Brain microvascular endothelial cell (primary cell): Measurements from ENCODE around the gene CYP4F22.

ENCODE experiments used
- DNase-seq: peaks from one replicate; pipeline ENCODE4 v3.0.0-alpha.2; 2020
- H3K27ac ChIP-seq: fragments of 250-450 bp; sonication (Bioruptor Pico); 2 replicates; pipeline ENCODE4 v1.5.1; 2020; ENCODE audit warnings: mild to moderate bottlenecking, moderate library complexity
- H3K27me3 ChIP-seq: fragments of 250-450 bp; sonication (Bioruptor Pico); replicated peaks from 2 replicates; pipeline ENCODE4 v1.5.1; 2020; ENCODE audit warnings: mild to moderate bottlenecking
- H3K36me3 ChIP-seq: fragments of 250-450 bp; sonication (Bioruptor Pico); replicated peaks from 2 replicates; pipeline ENCODE4 v1.5.1; 2020; ENCODE audit warnings: mild to moderate bottlenecking
- H3K4me3 ChIP-seq: 2 replicates; pipeline ENCODE4 v1.5.1; 2011; ENCODE audit warnings: low read depth, mild to moderate bottlenecking, control low read depth, low read length, moderate library complexity
- in situ Hi-C: cut with HindIII; loops from 2 replicates; pipeline ENCODE4 v1.10.0; 2017; ENCODE audit warnings: low sequenced_read_pairs, low pct_ligation_motif_present
- TF ChIP-seq, protein P1 (sequence below): IDR thresholded peaks from 2 replicates; pipeline ENCODE4 v1.5.1; 2011; ENCODE audit warnings: low read depth, mild to moderate bottlenecking, moderate library complexity, low read length, control low read depth, inconsistent platforms; ENCODE audit errors: missing control alignments

Gene CYP4F22

DNA sequence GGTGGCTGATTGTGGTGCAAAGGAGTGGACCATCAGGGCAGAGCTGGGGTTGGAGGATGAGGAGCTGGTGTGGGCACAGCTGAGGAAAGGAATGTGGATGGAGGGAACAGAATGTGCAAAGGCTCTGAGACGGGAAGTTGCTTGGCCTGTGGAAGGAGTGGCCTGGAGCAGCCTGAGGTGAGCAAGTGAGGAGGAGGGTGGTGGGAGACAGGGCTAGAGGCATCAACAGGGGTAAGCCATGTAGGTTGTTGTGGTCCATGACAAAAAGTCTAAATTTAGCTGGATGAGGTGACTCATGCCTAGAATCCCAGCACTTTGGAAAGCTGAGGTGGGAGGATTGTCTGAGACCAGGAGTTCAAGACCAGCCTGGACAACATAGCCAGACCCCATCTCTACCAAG lies 9.5 kb downstream of the CYP4F22 start:
- Histone ChIP-seq H3K27me3 (no peaks in the 10 kb centered on the region), H3K27ac (no peak overlapping the region), H3K36me3 (no peaks in the 10 kb centered on the region), H3K4me3 (no peak overlapping the region)
- DNase-seq: no peak
- in situ Hi-C loops: no loop called here
- TF ChIP-seq, protein P1, sequence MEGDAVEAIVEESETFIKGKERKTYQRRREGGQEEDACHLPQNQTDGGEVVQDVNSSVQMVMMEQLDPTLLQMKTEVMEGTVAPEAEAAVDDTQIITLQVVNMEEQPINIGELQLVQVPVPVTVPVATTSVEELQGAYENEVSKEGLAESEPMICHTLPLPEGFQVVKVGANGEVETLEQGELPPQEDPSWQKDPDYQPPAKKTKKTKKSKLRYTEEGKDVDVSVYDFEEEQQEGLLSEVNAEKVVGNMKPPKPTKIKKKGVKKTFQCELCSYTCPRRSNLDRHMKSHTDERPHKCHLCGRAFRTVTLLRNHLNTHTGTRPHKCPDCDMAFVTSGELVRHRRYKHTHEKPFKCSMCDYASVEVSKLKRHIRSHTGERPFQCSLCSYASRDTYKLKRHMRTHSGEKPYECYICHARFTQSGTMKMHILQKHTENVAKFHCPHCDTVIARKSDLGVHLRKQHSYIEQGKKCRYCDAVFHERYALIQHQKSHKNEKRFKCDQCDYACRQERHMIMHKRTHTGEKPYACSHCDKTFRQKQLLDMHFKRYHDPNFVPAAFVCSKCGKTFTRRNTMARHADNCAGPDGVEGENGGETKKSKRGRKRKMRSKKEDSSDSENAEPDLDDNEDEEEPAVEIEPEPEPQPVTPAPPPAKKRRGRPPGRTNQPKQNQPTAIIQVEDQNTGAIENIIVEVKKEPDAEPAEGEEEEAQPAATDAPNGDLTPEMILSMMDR: no peak

DNA sequence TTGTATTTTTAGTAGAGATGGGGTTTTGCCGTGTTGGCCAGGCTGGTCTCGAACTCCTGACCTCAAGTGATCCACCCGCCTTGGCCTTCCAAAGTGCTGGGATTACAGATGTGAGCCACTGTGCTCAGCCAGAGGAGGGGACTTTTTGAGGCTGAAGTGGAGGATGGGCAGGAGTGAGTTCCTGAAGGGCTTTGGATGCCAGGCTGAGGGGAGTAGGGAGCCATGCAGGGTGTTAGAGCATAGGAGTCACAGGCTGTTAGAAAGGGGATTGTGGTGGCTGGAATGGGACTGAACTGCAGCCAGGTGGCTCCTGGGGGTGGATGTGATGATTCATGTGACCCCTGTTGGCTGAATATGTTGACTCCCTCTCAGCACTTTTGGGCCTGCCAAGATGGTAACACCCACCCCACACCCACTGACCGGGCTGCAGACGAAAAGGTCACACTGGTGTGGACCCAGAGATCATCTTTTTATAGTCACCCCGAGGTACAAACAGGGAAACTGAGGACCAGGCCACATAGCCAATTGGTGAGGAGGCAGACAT lies 11.2 kb downstream of the CYP4F22 start:
- no peaks in the 10 kb centered on the region for H3K27me3 ChIP-seq
- no peak overlapping the region for H3K4me3 ChIP-seq
- no peaks in the 10 kb centered on the region for H3K36me3 ChIP-seq
- H3K27ac ChIP-seq: no peak overlapping the region
- in situ Hi-C loops: no loop called here
- TF ChIP-seq, protein P1: no peak
- no peak for DNase-seq

DNA sequence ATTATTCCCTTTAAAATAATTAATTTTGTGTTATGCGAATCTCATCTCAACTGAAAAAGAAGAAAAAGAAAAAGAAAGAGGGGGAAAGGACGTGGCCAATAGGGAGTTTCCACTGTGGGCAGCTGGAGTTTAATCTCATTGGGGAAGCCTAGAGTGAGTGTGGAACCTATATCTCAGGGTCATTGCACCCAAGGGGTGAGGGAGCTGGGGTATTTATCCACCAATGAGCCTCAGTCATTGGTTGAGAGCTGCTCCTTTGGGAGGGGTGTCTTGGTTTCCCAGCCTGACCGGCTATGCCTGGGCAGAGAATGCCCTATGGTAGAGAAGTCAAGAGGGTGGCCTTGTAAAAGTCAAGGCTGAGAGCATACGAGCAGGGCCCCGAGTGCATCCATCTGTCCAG lies 16.5 kb downstream of the CYP4F22 start:
- no peaks in the 10 kb centered on the region for H3K27me3 ChIP-seq
- H3K36me3 ChIP-seq: no peaks in the 10 kb centered on the region
- no peak for DNase-seq
- no peak overlapping the region for H3K27ac ChIP-seq
- TF ChIP-seq, protein P1: no peak
- in situ Hi-C loops: no loop called here
- no peak overlapping the region for H3K4me3 ChIP-seq

DNA sequence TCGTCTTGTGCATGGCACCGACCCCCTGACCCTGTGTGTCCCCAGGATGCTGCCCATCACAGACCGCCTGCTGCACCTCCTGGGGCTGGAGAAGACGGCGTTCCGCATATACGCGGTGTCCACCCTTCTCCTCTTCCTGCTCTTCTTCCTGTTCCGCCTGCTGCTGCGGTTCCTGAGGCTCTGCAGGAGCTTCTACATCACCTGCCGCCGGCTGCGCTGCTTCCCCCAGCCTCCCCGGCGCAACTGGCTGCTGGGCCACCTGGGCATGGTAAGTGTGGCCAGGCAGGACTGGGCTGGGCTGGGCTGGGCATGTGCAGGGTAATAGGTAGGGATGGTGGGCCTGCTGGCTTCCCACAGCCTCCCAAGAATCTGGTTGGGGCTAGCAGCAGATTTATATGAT lies 17.0 kb downstream of the CYP4F22 start:
- Histone ChIP-seq H3K27me3 (no peaks in the 10 kb centered on the region), H3K27ac (no peak overlapping the region), H3K4me3 (no peak overlapping the region), H3K36me3 (no peaks in the 10 kb centered on the region)
- TF ChIP-seq, protein P1: no peak
- no peak for DNase-seq
- in situ Hi-C loops: no loop called here

DNA sequence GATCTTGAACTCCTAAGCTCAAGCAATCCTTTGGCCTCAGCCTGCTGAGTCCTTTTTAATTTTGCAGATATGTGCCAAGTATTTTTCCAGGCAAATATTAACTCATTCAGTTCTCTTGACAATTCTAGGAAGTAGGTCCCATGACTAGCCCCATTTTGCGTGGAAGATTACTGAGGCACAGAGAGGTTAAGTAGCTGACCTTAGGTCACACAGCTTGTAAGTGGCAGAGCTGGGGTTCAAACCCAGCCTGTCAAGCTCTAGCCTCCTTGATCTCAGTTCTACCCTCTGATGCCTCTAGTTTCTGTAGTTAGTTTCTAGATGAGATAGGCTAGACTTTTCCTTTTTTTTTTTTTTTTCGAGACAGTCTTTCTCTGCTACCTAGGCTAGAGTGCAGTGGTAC lies 18.1 kb downstream of the CYP4F22 start:
- TF ChIP-seq, protein P1: no peak
- no peak overlapping the region for H3K4me3 ChIP-seq
- in situ Hi-C loops: no loop called here
- H3K27ac ChIP-seq: no peak overlapping the region
- no peaks in the 10 kb centered on the region for H3K27me3 ChIP-seq
- DNase-seq: no peak
- no peaks in the 10 kb centered on the region for H3K36me3 ChIP-seq

DNA sequence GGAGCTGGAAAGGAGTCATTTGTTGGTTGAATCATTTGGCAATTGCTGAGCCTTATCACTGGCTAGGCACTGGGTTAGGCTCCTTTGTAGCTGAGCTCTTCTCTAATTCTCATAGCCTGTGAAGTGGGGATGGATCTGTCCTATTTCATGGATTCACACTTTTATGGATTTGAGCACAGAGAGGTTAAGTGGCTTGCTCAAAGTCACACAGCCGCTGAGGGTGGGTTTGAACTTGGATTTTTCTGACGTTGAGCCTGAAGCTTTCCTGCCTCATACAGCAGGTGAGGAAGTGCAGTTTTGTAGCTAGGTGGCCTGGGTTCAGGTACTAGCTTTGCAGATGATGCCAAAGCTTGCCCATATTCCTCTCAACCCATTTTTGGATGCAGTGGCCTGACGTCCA lies 19.4 kb downstream of the CYP4F22 start:
- DNase-seq: no peak
- H3K27ac ChIP-seq: no peak overlapping the region
- in situ Hi-C loops: no loop called here
- H3K4me3 ChIP-seq: no peak overlapping the region
- no peaks in the 10 kb centered on the region for H3K27me3 ChIP-seq
- TF ChIP-seq, protein P1: no peak
- no peaks in the 10 kb centered on the region for H3K36me3 ChIP-seq
